ENCODE data around the gene PCDHGA9.

DNA sequence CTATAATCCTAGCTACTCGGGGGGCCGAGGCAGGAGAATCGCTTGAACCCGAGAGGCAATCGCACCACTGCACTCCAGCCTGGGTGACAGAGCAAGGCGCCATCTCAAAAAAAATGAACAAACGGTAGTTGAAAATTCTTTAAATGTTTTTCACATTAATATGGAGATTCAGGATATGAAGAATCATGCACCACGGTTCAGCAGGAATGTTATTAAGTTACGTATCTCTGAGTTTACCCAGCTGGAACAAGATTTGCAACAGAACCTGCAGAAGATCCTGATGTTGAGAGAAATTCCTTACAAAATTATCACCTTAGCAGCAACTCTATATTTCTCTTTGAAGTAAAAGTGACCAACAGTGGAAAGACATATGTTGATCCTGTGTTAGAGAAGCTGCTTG, 37.8 kb downstream of the PCDHGA9 start:
- TF ChIP-seq, protein P1, sequence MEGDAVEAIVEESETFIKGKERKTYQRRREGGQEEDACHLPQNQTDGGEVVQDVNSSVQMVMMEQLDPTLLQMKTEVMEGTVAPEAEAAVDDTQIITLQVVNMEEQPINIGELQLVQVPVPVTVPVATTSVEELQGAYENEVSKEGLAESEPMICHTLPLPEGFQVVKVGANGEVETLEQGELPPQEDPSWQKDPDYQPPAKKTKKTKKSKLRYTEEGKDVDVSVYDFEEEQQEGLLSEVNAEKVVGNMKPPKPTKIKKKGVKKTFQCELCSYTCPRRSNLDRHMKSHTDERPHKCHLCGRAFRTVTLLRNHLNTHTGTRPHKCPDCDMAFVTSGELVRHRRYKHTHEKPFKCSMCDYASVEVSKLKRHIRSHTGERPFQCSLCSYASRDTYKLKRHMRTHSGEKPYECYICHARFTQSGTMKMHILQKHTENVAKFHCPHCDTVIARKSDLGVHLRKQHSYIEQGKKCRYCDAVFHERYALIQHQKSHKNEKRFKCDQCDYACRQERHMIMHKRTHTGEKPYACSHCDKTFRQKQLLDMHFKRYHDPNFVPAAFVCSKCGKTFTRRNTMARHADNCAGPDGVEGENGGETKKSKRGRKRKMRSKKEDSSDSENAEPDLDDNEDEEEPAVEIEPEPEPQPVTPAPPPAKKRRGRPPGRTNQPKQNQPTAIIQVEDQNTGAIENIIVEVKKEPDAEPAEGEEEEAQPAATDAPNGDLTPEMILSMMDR (IDR thresholded peaks at IDR 0.05; ENCODE audit: insufficient read depth, low read length) = no peak
- no peak for TF ChIP-seq GABPA (IDR thresholded peaks at IDR 0.05; ENCODE audit: low read depth)
- no peak for TF ChIP-seq POLR2AphosphoS5 (IDR thresholded peaks at IDR 0.05; ENCODE audit: low read depth)
- no peak for TF ChIP-seq SPI1 (IDR thresholded peaks at IDR 0.05; ENCODE audit: borderline replicate concordance, low read depth)
